Dermis microvascular lymphatic vessel endothelial cell (primary cell): ENCODE data around the gene GGTLC2. TPM values are rescaled to one million over a fixed set of nuclear protein-coding genes. Genes with fewer than 3 reads are reported as not detected.
"Not testable (repeated sequence)": the region's sequence is repeated elsewhere in the genome, so short reads cannot be mapped to it uniquely, and the experiment has no call there.

Source experiments
- DNase-seq, 2 donors: peaks; one replicate each; pipeline versions ENCODE4 v3.0.0 to v3.0.0-alpha.2; 2010; ENCODE audit warnings: low read depth in 2 of 2
- total RNA-seq: library from RNA; depleted of rRNA; stranded (reverse); fragments of >200 nt; gene quantifications from 2 replicates; pipeline ENCODE4 v1.2.1, GENCODE V29; 2014

The GGTLC2 gene
- total RNA-seq = not detected in 2 replicates

DNA sequence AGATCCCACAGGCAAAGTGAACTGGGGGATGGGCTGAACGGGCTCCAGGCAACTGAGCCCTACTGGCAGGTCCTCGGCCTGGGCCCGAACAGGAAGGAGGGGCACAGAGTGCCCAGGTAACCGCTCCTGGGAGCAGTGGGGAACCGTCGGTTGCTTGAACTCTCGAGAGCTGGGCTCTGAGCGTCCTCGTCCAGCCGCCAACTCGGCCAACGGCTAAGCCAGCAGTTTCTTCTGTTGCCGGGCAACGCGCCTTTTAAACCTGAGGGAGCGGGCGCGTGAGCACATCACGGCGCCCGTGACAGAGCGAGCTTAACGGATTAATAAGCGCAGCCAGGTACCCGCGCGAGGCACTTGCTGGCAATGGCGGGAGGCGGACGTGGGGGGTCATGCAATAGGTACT lies at the start of gene GGTLC2:
GGTLC2 (plus strand) TSS at position 301 of the 400 bp plus-strand sequence. CDS start 1,732 bp downstream, outside the sequence.
- DNase-seq = not testable (repeated sequence)

DNA sequence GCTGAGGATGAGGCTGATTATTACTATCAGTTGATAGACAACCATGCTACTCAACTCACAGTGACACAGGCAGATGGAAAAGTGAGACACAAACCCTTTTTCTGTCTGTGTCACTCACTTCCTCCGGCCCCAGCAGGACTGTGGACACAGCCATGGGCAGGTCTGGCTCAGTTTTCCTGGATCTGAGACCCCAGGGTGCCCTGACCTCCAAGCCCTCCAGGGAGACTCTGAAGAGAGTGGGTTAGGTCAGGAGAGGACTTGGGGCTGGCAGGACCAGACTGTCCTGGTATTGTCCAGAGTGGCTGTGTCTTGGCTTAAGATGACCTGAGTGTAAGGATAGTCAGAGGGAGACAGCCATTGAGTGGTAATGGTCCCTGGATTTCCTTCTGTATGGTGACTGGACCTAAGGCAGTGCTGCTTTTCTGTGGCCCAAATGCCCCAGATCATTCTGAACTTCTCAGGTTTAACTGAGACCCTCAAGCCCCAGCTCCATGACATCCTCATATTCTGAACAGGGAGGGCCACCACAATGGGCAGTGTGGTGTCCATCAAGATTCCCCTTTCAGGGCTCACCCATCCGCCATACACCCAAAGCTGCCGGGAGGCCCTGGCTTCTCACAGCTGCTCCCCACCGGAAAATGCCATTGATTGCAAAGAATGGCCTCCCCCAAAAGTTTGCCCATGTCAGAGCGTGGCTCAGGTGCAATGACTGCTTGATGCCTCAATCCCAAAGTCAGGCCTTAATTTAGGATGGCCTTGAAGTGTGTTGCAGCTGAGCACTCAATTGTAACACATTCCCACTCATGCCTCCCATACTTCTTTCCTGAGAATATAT lies 49.2 kb upstream of the GGTLC2 start:
- no peak for DNase-seq

- no peak for DNase-seq
Observed at GRCh38 chr22:22598144-22598543, 46.3 kb upstream of the GGTLC2 start.

- DNase-seq = no peak
Observed at GRCh38 chr22:22599248-22599647, 45.2 kb upstream of the GGTLC2 start.

DNA sequence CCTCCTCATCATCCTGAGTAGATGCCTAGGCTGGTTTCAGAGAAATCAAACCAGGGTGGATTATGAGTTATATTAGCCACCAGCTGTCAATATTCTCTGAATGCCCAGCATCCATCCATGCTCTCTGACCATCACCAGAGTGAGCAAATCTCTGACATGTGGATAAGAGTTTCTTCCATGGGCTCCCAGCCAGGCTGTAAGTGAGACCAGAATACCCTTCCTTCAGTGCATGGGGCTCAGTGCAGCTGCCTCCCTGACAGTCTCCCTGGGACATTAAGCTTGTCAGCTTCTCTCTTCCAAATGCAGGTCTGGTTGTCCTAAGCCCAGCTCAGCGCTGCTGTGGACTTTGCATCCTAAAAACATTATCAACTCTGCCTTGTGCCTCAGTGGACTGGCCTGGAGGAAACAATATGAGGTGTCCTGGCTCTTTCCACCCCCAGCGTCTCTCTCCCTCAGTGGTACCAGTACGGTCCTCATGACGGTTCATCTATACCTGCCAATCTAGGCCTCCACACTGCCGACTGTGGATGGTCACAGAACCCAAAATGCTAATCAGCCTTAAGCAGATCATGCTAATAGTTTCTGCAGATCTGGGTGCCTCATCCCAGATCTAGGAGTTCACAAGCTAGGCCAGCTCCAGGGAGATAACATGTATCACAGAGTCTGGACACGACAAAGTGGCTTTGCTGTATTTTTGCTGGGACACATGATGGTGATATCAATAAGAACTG lies 43.7 kb upstream of the GGTLC2 start:
- no peak for DNase-seq

GRCh38 chr22:22603470-22603947 lies 40.9 kb upstream of the GGTLC2 start:
- no peak for DNase-seq

GRCh38 chr22:22604326-22605073 lies 39.9 kb upstream of the GGTLC2 start:
- no peak for DNase-seq

- DNase-seq = no peak
Observed at GRCh38 chr22:22605074-22605404, 39.4 kb upstream of the GGTLC2 start.

- not testable (repeated sequence) for DNase-seq
Observed at GRCh38 chr22:22608022-22608421, 36.4 kb upstream of the GGTLC2 start.

DNA sequence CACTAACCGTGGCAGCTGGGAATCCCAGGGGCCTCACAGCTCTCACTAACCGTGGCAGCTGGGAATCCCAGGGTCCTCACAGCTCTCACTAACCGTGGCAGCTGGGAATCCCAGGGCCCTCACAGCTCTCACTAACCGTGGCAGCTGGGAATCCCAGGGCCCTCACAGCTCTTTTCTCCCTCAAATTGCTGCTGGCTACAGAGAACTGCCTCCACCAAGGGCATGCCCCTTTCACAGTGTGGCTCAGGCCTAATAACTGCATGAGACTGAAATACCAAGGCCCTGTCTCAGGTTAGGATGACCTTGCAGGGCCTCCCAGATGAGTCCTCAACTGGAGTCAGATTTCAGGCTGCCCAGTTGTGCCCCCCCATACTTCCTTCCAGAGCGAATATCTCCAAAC lies 35.1 kb upstream of the GGTLC2 start:
- DNase-seq = no peak

DNA sequence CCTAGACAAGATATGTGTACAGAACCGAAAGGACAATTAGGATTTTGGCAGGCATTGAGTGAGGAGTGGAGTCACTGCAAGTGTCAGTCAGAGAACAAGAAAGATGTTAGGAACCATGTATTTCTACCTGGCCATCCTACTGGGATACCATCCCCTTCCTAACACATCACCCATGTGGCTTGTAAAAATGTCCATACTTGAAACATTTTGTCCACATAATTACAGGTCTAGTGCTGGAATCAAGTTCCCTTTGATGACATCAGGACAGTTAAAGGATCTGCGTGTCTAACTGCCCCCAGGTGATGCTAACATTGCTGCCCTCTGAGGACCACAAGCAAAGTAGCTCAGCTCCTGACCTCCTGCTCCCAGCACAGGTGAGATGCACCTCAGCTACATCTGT lies 31.9 kb upstream of the GGTLC2 start:
- DNase-seq = no peak

DNA sequence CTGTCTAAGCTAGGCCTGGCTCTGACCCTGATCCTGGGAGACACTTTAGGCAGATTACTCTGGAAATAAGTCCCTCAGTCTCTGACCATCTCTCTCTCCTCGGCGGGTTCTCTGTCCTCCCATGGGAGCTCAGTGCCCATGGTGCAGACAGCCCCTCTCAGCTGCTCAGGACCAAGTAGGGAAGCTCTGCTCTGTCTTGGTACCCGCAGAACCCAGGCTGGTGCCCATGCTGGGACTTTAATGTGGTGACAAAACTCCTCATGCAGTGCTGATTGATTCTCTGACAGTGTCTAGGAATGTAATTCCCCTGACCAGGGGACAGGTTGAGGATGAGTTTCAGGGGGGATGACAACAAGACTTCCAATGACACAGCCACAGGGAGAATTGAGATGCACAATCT lies 30.3 kb upstream of the GGTLC2 start:
- DNase-seq = no peak

DNA sequence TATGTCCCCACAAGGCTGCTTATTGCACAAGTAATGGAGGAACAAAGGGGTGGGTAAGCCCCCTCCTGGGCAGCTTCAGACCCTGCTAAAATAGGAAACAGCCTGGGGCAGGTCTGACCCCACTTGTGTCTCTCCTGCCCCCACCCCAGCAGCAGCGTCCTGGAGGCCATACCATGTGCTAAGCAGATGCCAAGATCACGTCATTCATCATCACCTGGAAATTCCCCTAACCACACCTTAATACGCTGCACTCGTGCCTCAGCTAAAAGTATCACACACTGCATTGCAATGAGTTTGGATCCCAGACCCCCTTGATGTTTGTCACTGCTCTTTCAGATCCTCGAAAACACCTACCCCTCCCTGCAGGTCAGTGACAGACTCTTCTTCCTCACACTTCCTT lies 27.8 kb upstream of the GGTLC2 start:
- no peak for DNase-seq

- no peak for DNase-seq
Observed at GRCh38 chr22:22618448-22618847, 26.0 kb upstream of the GGTLC2 start.

DNA sequence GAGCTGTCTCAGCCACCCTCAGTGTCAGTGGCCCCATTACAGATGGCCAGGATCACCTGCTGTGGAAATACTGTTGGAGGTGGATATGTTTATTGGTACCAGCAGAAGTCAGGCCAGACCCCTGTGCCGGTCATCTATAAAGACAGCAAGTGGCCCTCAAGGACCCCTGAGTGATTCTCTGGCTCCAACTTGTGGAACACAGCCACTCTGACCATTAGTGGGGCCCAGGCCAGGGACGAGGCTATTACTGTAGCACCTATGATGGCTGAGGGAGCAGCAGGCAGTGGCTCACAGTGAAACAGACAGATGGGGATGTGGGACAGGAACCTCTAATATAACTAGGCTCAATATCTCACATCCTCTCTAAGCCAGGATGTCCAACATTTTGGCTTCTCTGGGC lies 25.5 kb upstream of the GGTLC2 start:
- DNase-seq = no peak

- no peak for DNase-seq
Observed at GRCh38 chr22:22619765-22620414, 24.5 kb upstream of the GGTLC2 start.

DNA sequence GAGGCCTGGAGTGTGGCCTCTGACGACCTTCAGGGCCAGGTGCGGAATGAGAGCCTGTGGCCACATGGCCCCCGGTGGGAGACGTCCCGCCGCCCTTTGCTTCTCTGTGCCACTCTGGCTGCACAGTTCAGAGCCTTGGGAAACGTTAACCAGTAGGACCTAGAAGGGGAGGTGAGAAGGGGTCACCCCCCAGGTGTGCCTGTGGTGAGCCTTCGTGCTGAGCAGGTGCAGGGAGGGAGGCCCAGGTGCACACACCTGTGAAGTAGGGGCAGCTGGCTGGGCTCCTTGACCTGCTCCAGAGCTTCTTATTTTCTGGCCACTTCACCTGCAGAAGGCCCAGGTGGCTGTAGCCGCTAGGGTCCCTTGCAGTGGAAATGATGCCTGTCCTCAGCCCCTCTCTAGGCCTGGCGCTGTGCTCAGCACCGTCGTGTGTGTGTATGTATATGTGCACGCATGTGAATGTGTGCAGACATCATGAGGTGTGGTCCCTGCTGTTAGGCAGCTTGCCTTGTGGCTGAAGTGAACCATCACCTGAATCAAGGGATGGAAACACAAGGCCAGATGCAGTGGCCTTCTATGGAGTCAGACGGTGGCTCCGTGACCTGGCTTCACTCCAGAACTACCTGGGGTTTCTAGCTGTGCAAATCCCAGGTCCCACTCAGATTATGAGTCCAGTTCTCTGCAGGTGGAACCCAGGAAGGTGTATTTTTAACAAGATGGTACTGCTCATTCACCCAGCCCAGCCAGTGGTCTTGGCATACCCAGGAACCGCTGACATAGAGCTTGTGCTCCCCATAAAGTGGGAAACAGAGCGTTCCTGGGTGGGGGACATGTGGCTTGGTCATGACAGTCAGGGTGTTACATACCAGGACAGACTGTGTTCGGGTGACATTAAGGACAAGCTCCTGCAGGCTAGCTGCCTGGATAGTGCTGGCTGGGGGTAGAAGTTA lies 15.6 kb upstream of the GGTLC2 start:
- not testable (repeated sequence) for DNase-seq

- peak in 1 of 2 donors; percentile 47 for DNase-seq
Observed at GRCh38 chr22:22631223-22631652, 13.2 kb upstream of the GGTLC2 start.

- DNase-seq = not testable (repeated sequence)
Observed at GRCh38 chr22:22632226-22632625, 12.2 kb upstream of the GGTLC2 start.

DNA sequence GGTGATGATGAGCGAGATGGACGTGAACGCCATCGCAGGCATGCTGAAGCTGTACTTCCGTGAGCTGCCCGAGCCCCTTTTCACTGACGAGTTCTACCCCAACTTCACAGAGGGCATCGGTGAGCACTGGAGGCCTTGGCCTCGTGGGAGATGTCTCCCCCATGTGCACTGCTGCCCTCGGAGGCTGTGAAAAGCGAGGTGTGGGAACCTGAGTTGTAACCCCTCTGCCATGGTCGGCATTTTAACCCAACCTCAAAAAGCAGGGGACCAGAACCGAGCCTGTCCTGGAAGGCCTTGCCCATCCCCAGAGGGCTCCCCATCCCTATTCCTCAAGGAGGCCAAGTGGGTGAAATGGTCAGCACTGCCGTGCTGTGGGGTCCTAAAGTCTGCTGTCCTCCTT lies 10.9 kb upstream of the GGTLC2 start:
- not testable (repeated sequence) for DNase-seq
